Neuron (in vitro differentiated cells): ENCODE results near the gene TTLL11.

Experiments
- H2AFZ ChIP-seq: one replicate; pipeline ENCODE4 v1.6.1; 2013; ENCODE audit warnings: low read depth, mild to moderate bottlenecking, inconsistent platforms, low read length, moderate library complexity
- H3K27me3 ChIP-seq: one replicate; pipeline ENCODE4 v1.6.1; 2013; ENCODE audit warnings: low read length; ENCODE audit not compliant: insufficient read depth
- H3K36me3 ChIP-seq: one replicate; pipeline ENCODE4 v1.6.1; 2013; ENCODE audit warnings: low read length; ENCODE audit not compliant: insufficient read depth
- H3K4me1 ChIP-seq: one replicate; pipeline ENCODE4 v1.6.1; 2013; ENCODE audit warnings: low read length; ENCODE audit not compliant: insufficient read depth
- H3K4me3 ChIP-seq: 2 replicates; pipeline ENCODE4 v1.5.1; 2013; ENCODE audit warnings: mild to moderate bottlenecking, low read length, moderate library complexity
- H3K9me3 ChIP-seq: one replicate; pipeline ENCODE4 v1.6.1; 2013; ENCODE audit warnings: low read length

The TTLL11 gene

DNA sequence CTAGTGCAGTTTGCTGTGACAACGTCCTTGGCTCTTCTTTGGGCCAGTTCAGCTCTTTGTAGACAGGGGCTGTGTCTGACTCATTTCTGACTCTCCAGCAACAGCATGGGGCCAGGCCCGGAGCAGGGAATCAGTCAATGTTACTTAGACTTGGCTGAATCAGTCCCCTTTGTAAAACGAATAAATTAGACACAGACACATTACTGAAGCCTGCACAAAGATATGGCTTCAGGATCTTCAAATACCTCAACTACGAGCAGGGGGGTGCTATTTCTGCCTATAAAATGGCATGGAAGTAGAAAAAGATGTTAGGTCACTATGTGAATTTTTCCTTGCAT lies 204.7 kb downstream of the TTLL11 start:
- Histone ChIP-seq H2AFZ (no peak overlapping the region), H3K27me3 (peaks cover 25% of the 10 kb centered on the region)

DNA sequence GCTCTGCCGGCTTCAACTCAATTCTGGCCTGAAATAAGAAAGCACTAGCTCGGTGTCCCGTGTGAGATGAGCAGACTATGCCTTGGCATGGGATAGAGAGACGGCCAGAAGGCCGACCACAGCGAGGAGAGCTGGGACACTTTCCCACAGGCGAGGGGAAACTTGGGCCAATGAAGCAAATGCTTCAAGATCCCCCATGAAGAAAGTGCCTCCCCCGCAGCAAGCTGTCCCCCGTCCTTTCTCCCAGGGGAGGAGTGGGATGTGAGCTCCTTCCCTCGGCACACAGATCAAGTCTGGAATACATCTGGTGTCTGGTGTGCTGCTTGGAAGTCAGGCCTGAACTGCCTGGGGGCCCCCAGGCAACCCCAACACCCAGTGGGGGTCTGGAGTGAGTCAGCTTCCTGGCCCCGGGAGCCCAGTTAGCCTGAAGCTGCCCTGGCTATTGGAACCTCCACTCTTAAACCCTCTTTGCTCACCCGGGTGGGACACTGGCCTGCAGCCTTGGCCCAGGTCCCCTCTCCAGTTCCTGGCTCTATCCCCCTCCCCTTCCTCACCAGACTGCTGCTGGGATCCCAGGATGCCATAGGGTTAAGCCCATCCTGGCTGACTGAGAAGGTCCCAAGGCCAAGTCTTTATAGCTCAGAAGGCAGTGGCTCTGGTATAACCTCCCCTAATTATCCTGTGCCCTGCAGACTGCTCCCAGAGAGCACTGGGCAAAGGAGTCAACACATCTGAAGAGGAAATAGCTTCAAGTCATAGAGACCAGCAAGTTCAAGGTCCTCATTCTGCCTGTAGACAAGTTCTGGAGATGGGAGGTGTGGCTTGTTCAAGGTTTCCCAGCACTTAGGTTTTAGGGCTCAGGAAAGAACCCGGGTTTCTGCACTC lies 205.3 kb downstream of the TTLL11 start:
- H3K4me3 ChIP-seq = no peak overlapping the region
- H3K27me3 ChIP-seq = peaks cover 25% of the 10 kb centered on the region
- peaks cover 49% of the 10 kb centered on the region for H3K4me1 ChIP-seq
- no peaks in the 10 kb centered on the region for H3K36me3 ChIP-seq
- no peak overlapping the region for H2AFZ ChIP-seq
- no peaks in the 10 kb centered on the region for H3K9me3 ChIP-seq

More for the DNA sequence above, 204.7 kb downstream of the TTLL11 start:
- Histone ChIP-seq H3K9me3 (no peaks in the 10 kb centered on the region), H3K4me1 (peaks cover 43% of the 10 kb centered on the region), H3K36me3 (no peaks in the 10 kb centered on the region), H3K4me3 (no peak overlapping the region)

- Histone ChIP-seq H3K27me3 (peaks cover 30% of the 10 kb centered on the region), H2AFZ (no peak overlapping the region), H3K9me3 (no peaks in the 10 kb centered on the region), H3K36me3 (no peaks in the 10 kb centered on the region), H3K4me1 (peaks cover 56% of the 10 kb centered on the region), H3K4me3 (no peak overlapping the region)
Measured at GRCh38 chr9:121886759-121887485, 206.2 kb downstream of the TTLL11 start.

- Histone ChIP-seq H3K4me3 (no peak overlapping the region), H3K4me1 (peaks cover 56% of the 10 kb centered on the region), H3K9me3 (no peaks in the 10 kb centered on the region), H3K36me3 (no peaks in the 10 kb centered on the region), H2AFZ (no peak overlapping the region), H3K27me3 (peaks cover 45% of the 10 kb centered on the region)
Measured at GRCh38 chr9:121885345-121885901, 207.7 kb downstream of the TTLL11 start.

DNA sequence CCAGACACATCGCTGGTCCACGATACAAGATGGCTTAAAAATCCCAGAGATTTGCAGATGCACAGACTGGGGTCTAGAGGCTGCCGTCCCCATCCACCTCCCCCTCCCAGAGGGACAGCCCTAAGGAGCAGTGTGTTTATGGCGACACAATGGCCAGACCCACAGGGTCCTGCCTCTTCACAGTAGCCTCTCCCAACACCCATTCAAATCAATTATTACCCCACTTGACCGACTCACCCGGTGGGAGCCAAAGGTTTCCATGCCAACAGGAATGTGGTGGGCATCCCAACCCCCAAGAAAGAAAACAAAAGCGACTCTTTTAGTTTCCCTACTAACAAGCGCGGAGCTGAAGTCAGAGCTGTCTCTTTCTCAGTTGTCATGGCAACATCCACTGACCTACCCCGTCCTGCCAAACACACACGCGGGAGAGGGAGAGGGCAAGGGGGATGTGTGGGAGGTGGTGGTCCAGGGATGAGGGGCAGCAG lies 209.0 kb downstream of the TTLL11 start:
- Histone ChIP-seq H3K4me3 (no peak overlapping the region), H3K27me3 (peaks cover 51% of the 10 kb centered on the region), H3K9me3 (no peaks in the 10 kb centered on the region), H3K36me3 (no peaks in the 10 kb centered on the region), H3K4me1 (peaks cover 56% of the 10 kb centered on the region), H2AFZ (no peak overlapping the region)

DNA sequence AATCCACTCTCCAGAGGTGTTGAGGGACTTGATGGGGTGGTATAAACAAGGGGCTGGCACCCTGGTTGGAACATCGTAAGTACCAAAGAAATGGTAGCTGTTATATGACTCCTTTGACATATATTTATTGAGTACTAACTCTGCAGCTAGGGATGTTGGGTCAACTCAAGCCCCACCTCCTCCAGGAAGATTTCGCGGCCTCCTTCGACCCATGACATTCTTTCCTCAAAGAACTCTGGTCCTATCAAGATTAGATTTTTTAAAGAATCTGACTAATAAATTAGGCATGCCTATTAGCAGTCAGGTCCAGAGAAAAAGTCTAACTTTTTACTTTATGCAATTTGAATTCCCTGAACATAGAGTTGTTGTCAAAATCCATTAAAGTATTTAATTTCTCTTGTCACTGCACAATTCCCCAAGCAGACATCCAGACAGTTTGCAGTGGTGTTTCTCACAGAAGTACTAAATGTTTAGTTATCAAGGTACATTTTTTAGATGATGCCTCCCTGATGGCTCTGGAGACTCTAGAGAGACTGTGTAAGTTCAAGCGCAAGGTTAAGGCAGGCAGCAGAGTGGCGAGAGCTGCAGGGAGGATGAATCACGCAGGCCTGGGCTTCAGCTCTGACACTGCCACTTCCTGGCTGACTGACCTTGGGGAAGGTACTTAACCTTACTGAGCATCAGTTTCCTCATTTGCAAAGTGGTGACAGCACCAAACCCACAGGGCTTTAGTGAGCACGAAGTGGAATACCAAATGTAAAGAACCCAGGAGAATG lies 209.6 kb downstream of the TTLL11 start:
- H2AFZ ChIP-seq = no peak overlapping the region
- H3K4me1 ChIP-seq = peaks cover 55% of the 10 kb centered on the region
- no peak overlapping the region for H3K4me3 ChIP-seq
- peaks cover 56% of the 10 kb centered on the region for H3K27me3 ChIP-seq
- no peaks in the 10 kb centered on the region for H3K9me3 ChIP-seq
- H3K36me3 ChIP-seq = no peaks in the 10 kb centered on the region

- Histone ChIP-seq H3K36me3 (no peaks in the 10 kb centered on the region), H3K27me3 (peaks cover 61% of the 10 kb centered on the region), H3K4me1 (peaks cover 47% of the 10 kb centered on the region), H3K4me3 (no peak overlapping the region), H3K9me3 (no peaks in the 10 kb centered on the region), H2AFZ (no peak overlapping the region)
Measured at GRCh38 chr9:121881920-121882500, 211.1 kb downstream of the TTLL11 start.

DNA sequence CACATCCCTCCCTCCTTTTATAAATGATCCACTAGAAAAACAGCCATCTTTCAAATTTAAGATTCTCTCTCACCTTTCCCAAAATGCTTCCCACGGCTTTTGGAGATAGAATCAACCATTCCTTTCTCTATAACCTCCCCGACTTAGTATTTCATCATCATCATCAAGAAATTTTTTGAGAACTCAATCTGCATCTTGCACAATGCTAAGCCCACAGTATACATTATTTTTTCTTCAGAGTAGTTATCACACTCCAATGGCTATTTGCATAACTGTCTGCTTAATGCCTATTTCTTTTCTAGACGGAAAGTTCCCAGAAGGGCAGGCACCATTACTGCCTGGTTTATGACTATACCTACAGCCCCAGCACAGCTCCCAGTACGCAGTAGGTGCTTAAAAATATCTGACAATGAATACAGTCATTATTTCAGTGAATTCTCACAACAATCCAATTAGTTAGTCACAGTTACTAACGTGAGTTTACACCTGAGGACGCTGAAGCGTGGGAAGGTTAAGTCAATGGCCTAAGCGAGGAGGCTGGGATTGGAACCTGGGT lies 212.7 kb downstream of the TTLL11 start:
- peaks cover 56% of the 10 kb centered on the region for H3K27me3 ChIP-seq
- H3K4me1 ChIP-seq = peaks cover 40% of the 10 kb centered on the region
- no peaks in the 10 kb centered on the region for H3K9me3 ChIP-seq
- no peak overlapping the region for H3K4me3 ChIP-seq
- no peaks in the 10 kb centered on the region for H3K36me3 ChIP-seq
- H2AFZ ChIP-seq = no peak overlapping the region

GRCh38 chr9:121878271-121878822 lies 214.8 kb downstream of the TTLL11 start:
- peaks cover 59% of the 10 kb centered on the region for H3K27me3 ChIP-seq
- H3K36me3 ChIP-seq = no peaks in the 10 kb centered on the region
- H3K4me1 ChIP-seq = peaks cover 22% of the 10 kb centered on the region

GRCh38 chr9:121876658-121877271 lies 216.3 kb downstream of the TTLL11 start:
- Histone ChIP-seq H3K4me3 (no peak overlapping the region), H3K9me3 (peaks cover 1% of the 10 kb centered on the region), H3K36me3 (no peaks in the 10 kb centered on the region), H3K4me1 (peaks cover 10% of the 10 kb centered on the region), H3K27me3 (peaks cover 65% of the 10 kb centered on the region), H2AFZ (no peak overlapping the region)

More at GRCh38 chr9:121878271-121878822, 214.8 kb downstream of the TTLL11 start:
- Histone ChIP-seq H2AFZ (no peak overlapping the region), H3K9me3 (no peaks in the 10 kb centered on the region), H3K4me3 (no peak overlapping the region)

DNA sequence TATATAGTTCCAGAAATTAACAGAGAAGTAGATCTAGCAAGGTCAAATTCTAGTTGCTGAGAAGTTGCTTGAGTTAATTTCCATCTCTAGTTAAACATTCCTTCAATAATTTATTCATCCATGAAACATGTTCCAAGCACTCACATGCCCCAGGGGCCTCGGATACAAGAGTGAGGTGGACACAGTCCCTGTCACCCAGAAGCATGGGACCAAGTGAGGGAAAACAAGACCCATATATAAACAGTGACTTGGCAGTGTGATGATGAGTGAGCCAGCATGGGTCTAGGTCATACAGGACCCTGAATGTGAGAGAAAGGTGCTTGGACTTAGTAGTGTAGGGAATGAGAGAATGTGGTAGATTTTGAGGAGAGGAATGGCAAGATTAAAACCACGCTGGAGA lies 216.9 kb downstream of the TTLL11 start:
- H3K4me3 ChIP-seq = no peak overlapping the region
- no peaks in the 10 kb centered on the region for H3K36me3 ChIP-seq
- H2AFZ ChIP-seq = no peak overlapping the region
- peaks cover 10% of the 10 kb centered on the region for H3K4me1 ChIP-seq
- H3K9me3 ChIP-seq = peaks cover 1% of the 10 kb centered on the region
- peaks cover 65% of the 10 kb centered on the region for H3K27me3 ChIP-seq
